Endothelial cell of umbilical vein (primary cell): ENCODE data around the gene CXCR3. TPM values are rescaled to one million over a fixed set of nuclear protein-coding genes. Genes with fewer than 3 reads are reported as not detected.

Experiments used
- BruUV-seq: library from RNA; stranded (reverse); fragments of 400-500 nt; replicated peaks from 2 replicates; lab custom pipeline; 2021; lab: Mats Ljungman, UMichigan
- CTCF ChIA-PET: fragments of 300-600, 350-600 bp; sonication (Branson Sonifier 250); formaldehyde crosslinking; loops from one replicate; lab custom pipeline; 2021; ENCODE audit warnings: antibody characterized with exemption, inconsistent platforms; lab: Charles Lee
- POLR2A ChIA-PET: fragments of 300-600, 350-600 bp; sonication (Branson Sonifier 250); formaldehyde crosslinking; loops from one replicate; lab custom pipeline; 2021; ENCODE audit warnings: antibody characterized with exemption, inconsistent platforms; lab: Charles Lee
- DNase-seq: peaks from one replicate; pipeline ENCODE4 v3.0.0-alpha.2; 2011; ENCODE audit warnings: low read depth, low spot score
- FAIRE-seq: peaks from 2 replicates; lab custom pipeline; 2011; peaks lifted over from hg19 to GRCh38; lab: Jason Lieb, UNC
- H2AFZ ChIP-seq: 2 replicates; pipeline ENCODE4 v1.6.0; 2012; ENCODE audit warnings: low read depth, low read length, control low read depth, inconsistent platforms
- H3K27ac ChIP-seq: 2 replicates; pipeline ENCODE4 v1.5.1; 2011; ENCODE audit warnings: low read depth, mild to moderate bottlenecking, control low read depth, low read length, moderate library complexity; ENCODE audit not compliant: insufficient read depth
- H3K27me3 ChIP-seq, 2 experiments: 2 replicates each; pipeline versions ENCODE4 v1.6.0 to v1.6.1; 2011; ENCODE audit warnings: low read length in 2 of 2, mixed read lengths in 1 of 2; ENCODE audit not compliant: control insufficient read depth in 2 of 2, insufficient read depth in 2 of 2
- H3K36me3 ChIP-seq, 2 experiments: 2 replicates in 1 of 2; 3 replicates in 1 of 2; pipeline ENCODE4 v1.5.1; 2011; ENCODE audit warnings: low read length in 2 of 2, mild to moderate bottlenecking in 1 of 2, moderate library complexity in 1 of 2; ENCODE audit not compliant: control insufficient read depth in 2 of 2, insufficient read depth in 2 of 2; ENCODE audit errors: extremely low read depth in 1 of 2
- H3K4me1 ChIP-seq: 3 replicates; pipeline ENCODE4 v1.5.1; 2011; ENCODE audit warnings: mild to moderate bottlenecking, low read length; ENCODE audit not compliant: control insufficient read depth, insufficient read depth; ENCODE audit errors: extremely low read depth
- H3K4me2 ChIP-seq: 2 replicates; pipeline ENCODE4 v1.6.1; 2011; ENCODE audit warnings: low read length, control low read depth, mixed read lengths; ENCODE audit not compliant: insufficient read depth
- H3K4me3 ChIP-seq, 3 experiments: fragments of 200-600 bp in 1 of 3; sonication (generic), shearing (Covaris generic) in 1 of 3; replicated peaks in 1 of 3; 2 replicates each; pipeline ENCODE4 v1.5.1; 2011 to 2016; ENCODE audit warnings: control low read depth in 3 of 3, low read length in 3 of 3, mild to moderate bottlenecking in 2 of 3, inconsistent platforms in 1 of 3, low read depth in 1 of 3, moderate library complexity in 1 of 3; ENCODE audit not compliant: insufficient read depth in 1 of 3
- H3K79me2 ChIP-seq: 2 replicates; pipeline ENCODE4 v1.6.0; 2012; ENCODE audit warnings: low read length, inconsistent platforms; ENCODE audit not compliant: control insufficient read depth, insufficient read depth
- H3K9ac ChIP-seq: replicated peaks from 2 replicates; pipeline ENCODE3; 2011; ENCODE audit warnings: low read length, control low read depth; ENCODE audit not compliant: insufficient read depth; ENCODE audit errors: extremely low read depth
- H3K9me1 ChIP-seq: replicated peaks from 3 replicates; pipeline ENCODE4 v1.6.0; 2011; ENCODE audit warnings: mild to moderate bottlenecking, low read length; ENCODE audit not compliant: control insufficient read depth, insufficient read depth; ENCODE audit errors: extremely low read depth
- H3K9me3 ChIP-seq: replicated peaks from 2 replicates; pipeline ENCODE4 v1.5.1; 2012; ENCODE audit warnings: low read length, inconsistent platforms; ENCODE audit not compliant: control insufficient read depth, insufficient read depth
- H4K20me1 ChIP-seq: replicated peaks from 2 replicates; pipeline ENCODE3; 2011; ENCODE audit warnings: mild to moderate bottlenecking, low read length; ENCODE audit not compliant: control insufficient read depth, insufficient read depth; ENCODE audit errors: extremely low read depth
- CTCF ChIP-seq, 2 donors: IDR thresholded peaks; 1 replicate in 1 of 2; 2 replicates in 1 of 2; pipeline ENCODE4 v1.5.1; 2011; ENCODE audit warnings: low read length in 2 of 2, mild to moderate bottlenecking in 2 of 2, moderate library complexity in 2 of 2, control low read depth in 1 of 2, inconsistent platforms in 1 of 2, low read depth in 1 of 2; ENCODE audit not compliant: insufficient read depth in 1 of 2; ENCODE audit errors: extremely low read depth in 1 of 2
- EZH2 ChIP-seq: IDR thresholded peaks from 2 replicates; pipeline ENCODE4 v1.6.1; 2012; ENCODE audit warnings: borderline replicate concordance, low read depth, mild to moderate bottlenecking, moderate library complexity, low read length, inconsistent platforms; ENCODE audit not compliant: severe bottlenecking
- FOS ChIP-seq: IDR thresholded peaks from 2 replicates; pipeline ENCODE4 v1.6.1; 2011; ENCODE audit warnings: mild to moderate bottlenecking, low read length, moderate library complexity, borderline replicate concordance; ENCODE audit not compliant: insufficient read depth
- GATA2 ChIP-seq: IDR thresholded peaks from 2 replicates; pipeline ENCODE4 v1.7.0; 2011; ENCODE audit warnings: low read depth, mild to moderate bottlenecking, moderate library complexity, mixed read lengths, low read length; ENCODE audit not compliant: insufficient read length, insufficient read depth
- JUN ChIP-seq: IDR thresholded peaks from 2 replicates; pipeline ENCODE4 v1.6.1; 2011; ENCODE audit warnings: borderline replicate concordance, low read depth; ENCODE audit not compliant: insufficient read length, insufficient read depth
- MAX ChIP-seq: IDR thresholded peaks from 2 replicates; pipeline ENCODE4 v1.6.1; 2011; ENCODE audit not compliant: insufficient read depth, insufficient read length
- MYC ChIP-seq: IDR thresholded peaks from one replicate; pipeline ENCODE4 v1.6.1; 2011; ENCODE audit warnings: mild to moderate bottlenecking, low read depth, low read length
- POLR2A ChIP-seq: IDR thresholded peaks from 2 replicates; pipeline ENCODE4 v1.6.1; 2012; ENCODE audit warnings: low read depth, mild to moderate bottlenecking, control low read depth, low read length
- POLR2AphosphoS5 ChIP-seq: IDR thresholded peaks from 2 replicates; pipeline ENCODE4 v1.6.1; 2012; ENCODE audit warnings: low read depth, mild to moderate bottlenecking, control low read depth, low read length, moderate library complexity; ENCODE audit not compliant: insufficient read depth
- dilution Hi-C: fragments of 300-500 bp; cut with MboI; formaldehyde crosslinking; loops from one replicate; pipeline ENCODE4 v1.15.0; 2019; ENCODE audit warnings: low sequenced_read_pairs; ENCODE audit not compliant: extremely low pct_ligation_motif_present
- intact Hi-C: fragments of 100-400 bp; cut with micrococcal nuclease; formaldehyde crosslinking; loops from one replicate; pipeline ENCODE4 v1.10.0; 2022
- polyA plus RNA-seq, 4 experiments: library from polyadenylated mRNA; depleted of rRNA in 3 of 4; stranded (reverse) in 3 of 4; unstranded in 1 of 4; fragments of >200 nt; gene quantifications; 2 replicates each; pipeline versions ENCODE4 v1.2.1 to v1.2.3, GENCODE V29; 2011 to 2012; ENCODE audit warnings: missing spikeins in 1 of 4
- total RNA-seq: library from RNA; stranded (reverse); gene quantifications from 2 replicates; pipeline ENCODE4 v1.2.3, GENCODE V29; 2021

The CXCR3 gene
- total and polyA plus RNA-seq, 2 donors (not counting 3 experiments of a cell fraction or from before 2014, with no cell fraction given) = not detected

GRCh38 chrX:71579136-71579989 is 38.9 kb downstream of the CXCR3 start:
- DNase-seq (no peak), FAIRE-seq (no peak)
- intact Hi-C loops = no loop called here

More at GRCh38 chrX:71579136-71579989, 38.9 kb downstream of the CXCR3 start:
- Histone ChIP-seq H3K27me3 (no peaks in the 10 kb centered on the region), H3K79me2 (no peaks in the 10 kb centered on the region), H4K20me1 (no peaks in the 10 kb centered on the region), H3K4me1 (no peaks in the 10 kb centered on the region), H3K4me2 (no peak overlapping the region), H3K9ac (no peak overlapping the region), H3K9me3 (no peaks in the 10 kb centered on the region), H3K27ac (no peak overlapping the region), H3K36me3 (peaks cover 0 to 6% of the 10 kb centered on the region in 2 experiments), H3K9me1 (no peaks in the 10 kb centered on the region), H3K4me3 (no peak overlapping the region), H2AFZ (no peak overlapping the region)
- TF ChIP-seq EZH2 (no peak), POLR2A (no peak), MAX (no peak), GATA2 (no peak), MYC (no peak), CTCF (IDR thresholded peaks at IDR 0.05; ENCODE audit: extremely low read depth in 1 of 2, insufficient read depth in 1 of 2, low read depth in 1 of 2, low read length in 2 of 2) (no peak), JUN (no peak), POLR2AphosphoS5 (no peak), FOS (no peak)
- ChIA-PET CTCF (no interaction called here), POLR2A (no interaction called here)
- BruUV-seq = no TSS peak
- dilution Hi-C loops = no loop called here
